ENCODE measurements around the gene SCN1B.

DNA sequence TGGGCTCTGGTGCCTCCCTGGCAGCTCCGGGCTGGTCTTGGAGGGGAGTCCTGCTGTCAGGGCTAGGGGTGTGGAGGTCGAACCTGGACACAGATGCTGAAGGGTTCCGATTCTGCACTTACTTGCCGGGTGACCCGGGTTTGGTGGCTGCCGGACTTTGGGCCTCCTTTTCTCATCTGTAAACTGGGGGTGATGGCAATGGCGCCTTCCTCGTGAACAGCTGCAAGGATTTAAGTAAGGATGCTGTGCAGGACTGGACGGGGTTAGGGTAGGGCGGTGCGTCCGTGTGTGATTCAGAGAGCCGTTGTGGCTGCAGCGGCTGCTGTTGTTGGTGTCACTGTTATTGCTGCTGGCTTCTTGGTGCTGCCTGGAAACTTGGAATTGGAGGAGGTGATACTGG is 13.6 kb downstream of the SCN1B start:
- no peak for TF ChIP-seq TP53 (CRISPR knock-in tag; IDR thresholded peaks at IDR 0.05)
- TF ChIP-seq CHD2 (IDR thresholded peaks at IDR 0.05; ENCODE audit: low read length, partially characterized antibody), result no peak
- TF ChIP-seq NR3C1 (IDR thresholded peaks at IDR 0.05), result no peak
